Activated CD4-positive, alpha-beta memory T cell treated with anti-CD3 and anti-CD28 coated beads, Interleukin-2, amount 10 ng/mL, durations not matched to agents 7 days and 5 days (primary cell): ENCODE measurements around the gene SORCS2. TPM values are rescaled to one million over a fixed set of nuclear protein-coding genes. Genes with fewer than 3 reads are reported as not detected.

Source experiments
- CTCF ChIA-PET: fragments of 350-600 bp; sonication (Branson Sonifier 250); formaldehyde crosslinking; loops from one replicate; lab custom pipeline; 2021; ENCODE audit warnings: antibody characterized with exemption, inconsistent platforms; lab: Charles Lee
- POLR2A ChIA-PET: fragments of 350-600 bp; sonication (Branson Sonifier 250); formaldehyde crosslinking; loops from one replicate; lab custom pipeline; 2021; ENCODE audit warnings: antibody characterized with exemption; lab: Charles Lee
- DNase-seq: peaks from one replicate; pipeline ENCODE4 v3.0.0-alpha.2; 2020
- H3K27ac Mint-ChIP-seq: one replicate; pipeline ENCODE4 v1.8.0; 2021; ENCODE audit warnings: mild to moderate bottlenecking, mixed read lengths
- H3K27me3 Mint-ChIP-seq: one replicate; pipeline ENCODE4 v1.8.0; 2021; ENCODE audit warnings: mixed read lengths
- H3K36me3 Mint-ChIP-seq: one replicate; pipeline ENCODE4 v1.8.0; 2021; ENCODE audit warnings: low read depth, mixed read lengths
- H3K4me1 Mint-ChIP-seq: one replicate; pipeline ENCODE4 v1.8.0; 2021; ENCODE audit warnings: mixed read lengths
- H3K4me3 Mint-ChIP-seq: one replicate; pipeline ENCODE4 v1.8.0; 2021; ENCODE audit warnings: mild to moderate bottlenecking, mixed read lengths
- H3K9me3 Mint-ChIP-seq: one replicate; pipeline ENCODE4 v1.8.0; 2021; ENCODE audit warnings: mixed read lengths
- total RNA-seq, 2 experiments: library from RNA; stranded (reverse); gene quantifications; one replicate each; pipeline ENCODE4 v1.2.3, GENCODE V29; 2021

SORCS2 gene
- total RNA-seq, 2 experiments from 2014 or later: 0.10 to 0.18 TPM

DNA sequence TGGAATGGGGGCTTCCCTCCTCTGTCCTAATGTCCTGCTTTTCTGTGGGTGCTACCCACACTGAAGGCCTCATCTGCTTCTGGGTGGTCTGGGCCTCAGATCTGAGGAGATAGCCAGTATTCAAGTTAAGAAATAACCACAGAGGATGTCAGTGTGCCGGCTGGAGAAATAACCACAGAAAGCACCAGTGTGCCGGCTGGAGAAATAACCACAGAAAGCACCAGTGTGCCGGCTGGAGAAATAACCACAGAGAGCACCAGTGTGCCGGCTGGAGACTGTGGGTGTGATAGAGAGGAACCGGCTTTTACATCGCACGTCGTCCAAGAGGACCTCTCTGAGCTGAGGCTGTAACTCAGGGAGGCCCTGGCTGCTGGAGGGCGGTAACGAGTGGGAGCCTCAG, 308.1 kb downstream of the SORCS2 start:
- no peak overlapping the region for H3K27ac Mint-ChIP-seq
- H3K9me3 Mint-ChIP-seq: no peaks in the 10 kb centered on the region
- no peaks in the 10 kb centered on the region for H3K36me3 Mint-ChIP-seq
- POLR2A ChIA-PET: no interaction called here
- peaks cover 6% of the 10 kb centered on the region for H3K27me3 Mint-ChIP-seq
- no peaks in the 10 kb centered on the region for H3K4me1 Mint-ChIP-seq
- DNase-seq: no peak
- H3K4me3 Mint-ChIP-seq: no peak overlapping the region
- CTCF ChIA-PET: no interaction called here

DNA sequence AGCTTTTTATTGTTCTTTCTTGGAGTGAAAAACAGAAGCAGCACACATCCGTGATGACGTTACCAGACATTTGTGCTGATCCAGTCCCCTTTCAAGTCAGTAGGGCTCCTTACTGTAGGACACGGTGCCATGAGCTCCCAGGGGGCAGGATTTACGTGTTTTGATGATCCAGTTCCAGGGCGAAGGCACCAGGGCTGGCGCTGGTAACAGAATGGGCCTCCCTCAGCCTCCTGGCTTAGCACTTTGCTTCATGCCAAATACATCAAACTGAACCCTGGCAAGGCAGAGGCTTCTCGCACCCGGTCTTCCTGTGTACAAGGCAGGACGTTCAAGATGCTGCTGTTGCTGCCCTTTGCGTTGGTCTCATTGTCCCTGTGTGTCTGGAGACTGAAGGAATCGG, 309.0 kb downstream of the SORCS2 start:
- H3K4me1 Mint-ChIP-seq: no peaks in the 10 kb centered on the region
- POLR2A ChIA-PET: no interaction called here
- no peaks in the 10 kb centered on the region for H3K36me3 Mint-ChIP-seq

GRCh38 chr4:7501873-7502272, 309.5 kb downstream of the SORCS2 start:
- no peak overlapping the region for H3K4me3 Mint-ChIP-seq
- H3K4me1 Mint-ChIP-seq: no peaks in the 10 kb centered on the region
- DNase-seq: no peak
- POLR2A ChIA-PET: no interaction called here
- CTCF ChIA-PET: no interaction called here
- peaks cover 6% of the 10 kb centered on the region for H3K27me3 Mint-ChIP-seq
- no peaks in the 10 kb centered on the region for H3K36me3 Mint-ChIP-seq
- H3K9me3 Mint-ChIP-seq: no peaks in the 10 kb centered on the region
- no peak overlapping the region for H3K27ac Mint-ChIP-seq

More for the DNA sequence above, 309.0 kb downstream of the SORCS2 start:
- Mint-ChIP-seq H3K9me3 (no peaks in the 10 kb centered on the region), H3K27ac (no peak overlapping the region), H3K4me3 (no peak overlapping the region), H3K27me3 (peaks cover 6% of the 10 kb centered on the region)
- no peak for DNase-seq
- CTCF ChIA-PET: no interaction called here

GRCh38 chr4:7503559-7504249, 311.4 kb downstream of the SORCS2 start:
- ChIA-PET POLR2A (no interaction called here), CTCF (no interaction called here)
- Mint-ChIP-seq H3K36me3 (no peaks in the 10 kb centered on the region), H3K4me3 (no peak overlapping the region), H3K27me3 (peaks cover 13% of the 10 kb centered on the region), H3K27ac (no peak overlapping the region), H3K9me3 (no peaks in the 10 kb centered on the region), H3K4me1 (peaks cover 2% of the 10 kb centered on the region)
- no peak for DNase-seq

DNA sequence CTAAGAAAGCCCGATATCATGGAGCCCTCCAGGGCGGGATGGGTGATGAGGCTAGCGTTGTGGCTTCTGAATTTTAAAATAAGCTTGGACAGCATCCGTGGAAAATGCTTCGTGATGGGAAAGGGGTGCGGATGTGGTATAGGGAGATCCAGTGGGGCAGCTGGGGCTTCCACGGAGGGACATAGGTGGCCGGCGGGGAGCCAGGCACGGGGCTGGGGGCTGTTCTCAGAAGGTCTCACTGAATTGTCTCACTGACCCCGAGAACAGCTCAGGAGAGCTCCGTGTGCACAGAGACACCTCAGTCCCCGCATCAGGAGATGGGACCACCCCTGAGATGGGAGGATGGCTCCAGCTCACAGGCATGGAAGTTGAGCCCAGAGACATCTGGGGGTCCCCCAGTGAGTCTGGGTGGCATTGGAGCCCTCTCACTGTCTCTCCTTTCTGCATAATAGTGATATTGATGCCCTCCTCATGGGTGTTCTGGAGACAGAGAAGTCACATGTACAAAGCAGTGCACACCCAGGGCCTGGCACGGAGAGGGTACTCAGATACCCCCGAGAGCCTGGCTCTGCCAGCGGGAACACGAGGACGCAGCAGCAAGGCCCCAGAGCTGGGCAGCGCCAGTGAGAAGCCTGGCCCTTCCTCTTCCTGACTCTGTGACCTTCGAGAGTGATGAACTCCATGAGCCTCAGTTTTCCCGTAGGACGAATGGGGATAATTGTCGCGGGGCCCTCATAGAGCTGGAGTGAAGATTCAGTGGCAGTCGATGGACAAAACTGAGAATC, 313.0 kb downstream of the SORCS2 start:
- no peak overlapping the region for H3K4me3 Mint-ChIP-seq
- POLR2A ChIA-PET: no interaction called here
- no peak overlapping the region for H3K27ac Mint-ChIP-seq
- DNase-seq: no peak
- CTCF ChIA-PET: no interaction called here
- H3K4me1 Mint-ChIP-seq: peaks cover 2% of the 10 kb centered on the region
- H3K27me3 Mint-ChIP-seq: peaks cover 16% of the 10 kb centered on the region
- H3K36me3 Mint-ChIP-seq: no peaks in the 10 kb centered on the region
- H3K9me3 Mint-ChIP-seq: no peaks in the 10 kb centered on the region

GRCh38 chr4:7506119-7506518, 313.8 kb downstream of the SORCS2 start:
- DNase-seq: no peak
- no peaks in the 10 kb centered on the region for H3K36me3 Mint-ChIP-seq
- peaks cover 22% of the 10 kb centered on the region for H3K27me3 Mint-ChIP-seq
- H3K27ac Mint-ChIP-seq: no peak overlapping the region
- H3K4me3 Mint-ChIP-seq: no peak overlapping the region
- no peaks in the 10 kb centered on the region for H3K9me3 Mint-ChIP-seq
- CTCF ChIA-PET: no interaction called here
- POLR2A ChIA-PET: no interaction called here
- peaks cover 2% of the 10 kb centered on the region for H3K4me1 Mint-ChIP-seq

DNA sequence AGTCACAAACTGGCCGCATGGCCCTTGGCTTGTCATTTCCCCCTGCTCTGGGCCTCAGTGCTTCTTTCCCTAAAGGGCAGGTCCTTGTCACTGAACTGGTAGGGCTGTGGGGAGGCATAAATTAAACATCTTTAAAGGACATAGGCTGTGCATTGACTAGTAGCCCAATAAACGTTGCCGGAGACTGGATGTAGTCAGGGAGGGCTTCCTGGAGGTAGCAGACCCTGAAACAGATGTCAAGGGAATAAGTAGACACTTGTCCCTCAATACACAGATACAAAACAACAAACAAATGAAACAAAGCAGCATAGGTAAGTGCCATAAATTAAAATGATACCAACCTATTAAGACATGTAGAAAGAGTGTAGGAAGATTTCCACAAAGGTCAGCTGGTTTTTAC, 314.2 kb downstream of the SORCS2 start:
- H3K27ac Mint-ChIP-seq: no peak overlapping the region
- H3K27me3 Mint-ChIP-seq: peaks cover 23% of the 10 kb centered on the region
- no peaks in the 10 kb centered on the region for H3K36me3 Mint-ChIP-seq
- H3K4me1 Mint-ChIP-seq: peaks cover 2% of the 10 kb centered on the region
- no peak overlapping the region for H3K4me3 Mint-ChIP-seq
- ChIA-PET POLR2A (no interaction called here), CTCF (no interaction called here)
- no peaks in the 10 kb centered on the region for H3K9me3 Mint-ChIP-seq
- DNase-seq: no peak

DNA sequence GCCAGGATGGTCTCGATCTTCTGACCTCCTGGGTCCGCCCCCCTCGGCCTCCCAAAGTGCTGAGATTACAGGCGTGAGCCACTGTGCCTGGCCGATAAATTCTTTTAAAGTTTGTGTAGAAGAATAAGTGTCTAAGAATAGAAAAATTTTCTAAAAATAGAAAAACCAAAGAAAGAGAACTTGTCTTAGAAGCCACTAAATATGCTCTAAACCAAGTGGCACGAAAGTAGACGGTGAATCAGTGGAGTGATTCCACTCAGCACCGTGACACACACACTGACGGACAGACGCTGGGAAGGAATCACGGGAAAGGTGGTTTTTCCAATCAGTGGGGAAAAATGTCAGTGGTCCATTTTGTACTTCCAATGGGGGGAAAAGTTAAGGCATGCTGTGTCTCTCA, 315.0 kb downstream of the SORCS2 start:
- POLR2A ChIA-PET: no interaction called here
- no peaks in the 10 kb centered on the region for H3K36me3 Mint-ChIP-seq
- H3K9me3 Mint-ChIP-seq: no peaks in the 10 kb centered on the region
- H3K4me3 Mint-ChIP-seq: no peak overlapping the region
- CTCF ChIA-PET: no interaction called here
- H3K4me1 Mint-ChIP-seq: peaks cover 2% of the 10 kb centered on the region
- no peak for DNase-seq
- H3K27ac Mint-ChIP-seq: no peak overlapping the region
- peaks cover 23% of the 10 kb centered on the region for H3K27me3 Mint-ChIP-seq

GRCh38 chr4:7510066-7510465, 317.7 kb downstream of the SORCS2 start:
- Mint-ChIP-seq H3K4me3 (no peak overlapping the region), H3K27ac (no peak overlapping the region), H3K9me3 (no peaks in the 10 kb centered on the region), H3K4me1 (peaks cover 2% of the 10 kb centered on the region), H3K27me3 (peaks cover 20% of the 10 kb centered on the region), H3K36me3 (no peaks in the 10 kb centered on the region)
- POLR2A ChIA-PET: no interaction called here
- CTCF ChIA-PET: no interaction called here
- no peak for DNase-seq

DNA sequence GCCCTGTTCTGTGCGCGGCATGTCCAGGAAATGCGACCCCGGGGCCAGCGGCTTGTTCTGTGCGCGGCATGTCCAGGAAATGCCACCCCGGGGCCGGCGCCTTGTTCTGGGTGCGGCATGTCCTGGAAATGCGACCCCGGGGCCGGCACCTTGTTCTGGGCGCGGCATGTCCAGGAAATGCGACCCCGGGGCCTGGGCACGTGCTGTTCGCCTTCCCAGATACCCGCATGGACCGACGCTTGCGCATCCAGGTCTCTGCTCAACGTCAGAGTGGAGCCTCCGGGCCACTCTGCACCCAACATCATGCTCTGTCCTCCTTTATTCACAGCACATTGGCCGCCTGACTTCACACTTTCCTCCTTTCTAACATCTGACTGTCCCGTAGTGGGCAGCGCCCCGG, 318.2 kb downstream of the SORCS2 start:
- H3K27me3 Mint-ChIP-seq: peaks cover 20% of the 10 kb centered on the region
- H3K4me3 Mint-ChIP-seq: no peak overlapping the region
- no peak for DNase-seq
- no peak overlapping the region for H3K27ac Mint-ChIP-seq
- ChIA-PET CTCF (no interaction called here), POLR2A (no interaction called here)
- no peaks in the 10 kb centered on the region for H3K36me3 Mint-ChIP-seq
- H3K4me1 Mint-ChIP-seq: peaks cover 2% of the 10 kb centered on the region
- H3K9me3 Mint-ChIP-seq: no peaks in the 10 kb centered on the region

GRCh38 chr4:7511525-7511924, 319.2 kb downstream of the SORCS2 start:
- CTCF ChIA-PET: no interaction called here
- H3K27me3 Mint-ChIP-seq: peaks cover 22% of the 10 kb centered on the region

GRCh38 chr4:7512428-7512827, 320.1 kb downstream of the SORCS2 start:
- CTCF ChIA-PET: no interaction called here
- H3K4me1 Mint-ChIP-seq: peaks cover 2% of the 10 kb centered on the region
- no peak for DNase-seq
- no peaks in the 10 kb centered on the region for H3K36me3 Mint-ChIP-seq
- POLR2A ChIA-PET: no interaction called here
- peaks cover 29% of the 10 kb centered on the region for H3K27me3 Mint-ChIP-seq
- H3K9me3 Mint-ChIP-seq: no peaks in the 10 kb centered on the region
- no peak overlapping the region for H3K27ac Mint-ChIP-seq
- H3K4me3 Mint-ChIP-seq: no peak overlapping the region

More at GRCh38 chr4:7511525-7511924, 319.2 kb downstream of the SORCS2 start:
- POLR2A ChIA-PET: no interaction called here
- Mint-ChIP-seq H3K36me3 (no peaks in the 10 kb centered on the region), H3K27ac (no peak overlapping the region), H3K4me3 (no peak overlapping the region), H3K9me3 (no peaks in the 10 kb centered on the region), H3K4me1 (peaks cover 2% of the 10 kb centered on the region)
- DNase-seq: no peak

- DNase-seq: no peak
- CTCF ChIA-PET: no interaction called here
- no peak overlapping the region for H3K27ac Mint-ChIP-seq
- POLR2A ChIA-PET: no interaction called here
- H3K36me3 Mint-ChIP-seq: no peaks in the 10 kb centered on the region
- H3K4me1 Mint-ChIP-seq: no peaks in the 10 kb centered on the region
- no peaks in the 10 kb centered on the region for H3K9me3 Mint-ChIP-seq
- no peak overlapping the region for H3K4me3 Mint-ChIP-seq
- H3K27me3 Mint-ChIP-seq: peaks cover 29% of the 10 kb centered on the region
These were observed 320.6 kb downstream of the SORCS2 start for GRCh38 chr4:7512946-7513345.

DNA sequence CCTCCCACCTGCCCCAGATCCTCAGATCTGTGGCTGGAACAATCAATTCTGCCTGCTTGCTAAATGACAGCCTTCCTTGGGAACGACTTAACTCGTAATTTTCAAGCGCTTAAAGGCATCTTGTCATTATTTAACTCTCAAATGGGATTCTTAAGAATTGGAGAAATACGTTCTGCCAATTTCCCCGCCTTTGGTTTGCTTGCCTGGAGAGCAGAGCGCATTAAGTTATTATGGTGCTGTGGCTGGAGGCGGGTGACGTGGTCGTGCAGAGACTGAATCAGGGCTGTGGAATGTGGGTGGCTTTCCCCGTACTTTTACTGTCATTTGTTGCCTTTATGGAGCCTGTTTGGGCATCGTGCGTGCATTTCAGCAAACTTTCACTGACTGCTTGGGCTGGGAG, 321.3 kb downstream of the SORCS2 start:
- no peak overlapping the region for H3K27ac Mint-ChIP-seq
- no peak overlapping the region for H3K4me3 Mint-ChIP-seq
- H3K9me3 Mint-ChIP-seq: no peaks in the 10 kb centered on the region
- no peaks in the 10 kb centered on the region for H3K36me3 Mint-ChIP-seq
- no peaks in the 10 kb centered on the region for H3K4me1 Mint-ChIP-seq
- ChIA-PET POLR2A (no interaction called here), CTCF (no interaction called here)
- peaks cover 34% of the 10 kb centered on the region for H3K27me3 Mint-ChIP-seq
- DNase-seq: no peak
